HG03196 (cell line): ENCODE results near the gene RFX7.
"Not testable (repeated sequence)": the region's sequence is repeated elsewhere in the genome, so short reads cannot be mapped to it uniquely, and the experiment has no call there.

Source experiments
- ATAC-seq: cut with Tn5 transposase; IDR thresholded peaks from one replicate; pipeline ENCODE4 v1.9.1; 2021; ENCODE audit not compliant: unreplicated experiment

RFX7 gene

GRCh38 chr15:56205061-56205876 is 38.4 kb downstream of the RFX7 start:
- no peak for ATAC-seq

DNA sequence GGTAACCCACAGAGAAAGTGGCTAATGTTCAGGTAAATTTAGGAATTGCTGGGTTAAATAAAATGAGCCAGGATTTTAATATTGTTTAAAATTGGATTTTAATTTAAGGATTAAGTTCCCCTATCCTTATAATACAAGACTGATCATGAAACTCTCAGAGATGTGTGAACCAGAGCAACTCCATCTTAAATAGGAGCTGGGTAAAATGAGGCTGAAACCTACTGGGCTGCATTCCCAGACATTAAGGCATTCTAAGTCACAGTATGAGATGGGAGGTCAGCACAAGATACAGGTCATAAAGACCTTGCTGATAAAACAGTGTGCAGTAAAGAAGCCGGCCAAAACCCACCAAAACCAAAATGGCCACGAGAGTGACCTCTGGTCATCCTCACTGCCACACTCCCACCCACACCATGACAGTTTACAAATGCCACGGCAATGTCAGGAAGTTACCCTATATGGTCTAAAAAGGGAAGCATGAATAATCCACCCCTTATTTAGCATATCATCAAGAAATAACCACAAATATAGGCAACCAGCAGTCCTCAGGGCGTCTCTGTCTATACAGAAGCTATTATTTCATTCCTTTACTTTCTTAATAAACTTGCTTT is 40.3 kb downstream of the RFX7 start:
- ATAC-seq = not testable (repeated sequence)

DNA sequence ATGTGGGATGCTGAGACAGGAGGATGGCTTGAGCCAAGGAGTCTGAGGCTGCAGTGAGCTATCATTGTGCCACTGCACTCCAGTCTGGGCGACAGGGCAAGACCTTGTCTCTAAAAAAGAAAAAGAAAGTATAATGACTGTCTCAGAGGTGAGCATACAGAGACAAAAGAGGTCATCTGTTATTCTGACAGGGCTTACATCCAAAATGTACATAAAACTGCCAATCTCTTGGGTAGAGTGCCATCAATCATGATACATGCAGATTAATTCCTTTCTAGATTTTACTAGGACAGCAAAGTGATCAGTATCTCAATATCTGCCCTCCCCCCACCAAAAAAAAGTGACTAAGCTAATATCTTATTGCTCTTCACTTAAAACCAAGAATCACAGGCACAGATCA is 41.0 kb downstream of the RFX7 start:
- ATAC-seq = no peak

GRCh38 chr15:56199038-56199437 is 44.6 kb downstream of the RFX7 start:
- ATAC-seq = no peak

GRCh38 chr15:56194035-56194434 is 49.6 kb downstream of the RFX7 start:
- no peak for ATAC-seq

- ATAC-seq = no peak
Observed at GRCh38 chr15:56192659-56193442, 50.8 kb downstream of the RFX7 start.

DNA sequence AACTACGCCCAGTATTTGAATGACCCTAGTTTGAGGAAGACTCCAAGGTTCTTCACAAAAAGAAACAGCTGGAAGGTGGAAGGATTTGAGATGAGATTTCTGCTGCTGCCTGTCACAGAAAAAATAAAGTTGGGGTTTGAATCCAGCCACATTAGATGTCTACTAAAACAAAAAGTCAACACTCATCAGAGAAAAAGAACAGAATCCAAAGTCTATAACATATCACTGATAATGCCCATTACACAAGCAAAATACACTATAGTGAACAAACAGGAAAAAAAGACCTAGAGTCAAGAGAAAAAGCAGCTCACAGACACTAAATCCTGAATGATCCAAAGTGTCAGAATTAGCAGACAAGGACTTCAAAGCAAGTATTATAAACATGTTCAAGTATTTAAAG is 56.0 kb downstream of the RFX7 start:
- no peak for ATAC-seq

DNA sequence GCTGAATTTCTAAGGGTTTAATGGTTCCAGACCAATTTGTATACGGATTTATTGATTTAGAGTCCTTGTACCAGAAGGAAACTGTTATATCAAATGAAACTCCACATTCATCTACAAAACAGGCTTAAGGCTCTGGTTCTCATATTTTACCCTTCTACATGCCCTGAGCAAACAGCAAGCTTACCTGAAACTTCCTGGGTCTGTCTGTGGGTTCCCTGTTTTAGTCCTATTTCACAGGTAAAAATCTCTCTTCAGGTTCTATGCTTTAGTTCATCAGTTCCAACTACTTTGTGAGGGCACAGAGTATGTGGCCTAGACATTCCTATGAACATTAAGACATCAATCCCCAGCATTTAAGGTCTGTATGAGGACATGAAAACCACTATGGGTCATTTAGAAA is 57.7 kb downstream of the RFX7 start:
- ATAC-seq = no peak

DNA sequence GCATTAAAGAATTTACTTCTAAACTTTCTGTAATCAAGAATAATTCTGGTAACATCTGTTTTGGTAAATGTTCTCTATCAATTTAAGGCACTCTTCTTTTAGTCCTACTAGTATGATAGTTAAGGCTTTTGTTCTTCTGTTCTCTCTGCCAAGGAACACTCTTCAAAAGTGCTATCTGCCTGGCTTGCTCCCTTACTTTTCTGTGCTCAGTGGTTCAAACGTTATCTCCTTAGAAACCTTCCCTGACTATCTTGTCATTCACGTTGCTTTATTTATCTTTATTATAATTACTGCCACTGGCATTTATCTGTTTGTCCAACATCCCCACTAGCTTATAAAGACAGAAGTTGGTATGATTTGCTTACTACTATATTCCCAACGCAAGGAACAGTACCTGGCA is 59.2 kb downstream of the RFX7 start:
- ATAC-seq = no peak

GRCh38 chr15:56180851-56181250 is 62.8 kb downstream of the RFX7 start:
- no peak for ATAC-seq

GRCh38 chr15:56176996-56177395 is 66.7 kb downstream of the RFX7 start:
- no peak for ATAC-seq

DNA sequence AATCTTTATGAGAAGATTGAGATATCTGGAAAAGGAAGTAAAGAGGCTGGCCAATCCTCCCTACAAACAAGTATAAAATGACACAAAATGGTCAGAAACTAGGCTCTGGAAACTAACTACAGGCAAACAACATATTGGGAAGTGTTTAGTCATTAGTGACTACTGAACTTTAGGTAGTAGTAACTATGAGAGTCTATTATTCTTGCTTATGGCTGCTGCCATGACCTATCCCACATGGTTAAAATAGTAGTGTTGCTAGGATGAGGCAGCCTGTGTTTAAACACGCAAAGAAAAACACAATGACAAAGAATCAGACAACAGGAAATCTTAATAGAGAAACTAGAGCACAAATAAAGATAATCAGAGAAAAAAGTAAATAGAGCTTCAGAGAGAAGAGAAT is 67.9 kb downstream of the RFX7 start:
- no peak for ATAC-seq

DNA sequence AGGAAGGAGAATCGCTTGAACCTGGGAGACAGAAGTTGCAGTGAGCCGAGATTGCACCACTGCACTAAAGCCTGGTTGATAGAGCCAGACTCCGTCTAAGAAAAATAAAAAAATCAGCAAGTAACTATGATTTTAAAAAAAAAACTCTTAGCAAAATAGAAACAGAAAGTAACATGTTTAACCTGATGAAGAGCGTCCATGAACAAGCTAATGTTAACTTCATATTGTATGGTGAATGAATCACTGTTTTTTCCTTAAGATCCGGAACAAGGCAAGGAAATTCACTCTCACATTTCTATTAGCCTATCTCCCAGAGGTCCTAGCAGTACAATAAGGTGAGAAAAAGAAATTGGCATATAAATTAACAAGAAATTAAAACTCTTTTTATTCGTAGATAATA is 69.0 kb downstream of the RFX7 start:
- no peak for ATAC-seq

DNA sequence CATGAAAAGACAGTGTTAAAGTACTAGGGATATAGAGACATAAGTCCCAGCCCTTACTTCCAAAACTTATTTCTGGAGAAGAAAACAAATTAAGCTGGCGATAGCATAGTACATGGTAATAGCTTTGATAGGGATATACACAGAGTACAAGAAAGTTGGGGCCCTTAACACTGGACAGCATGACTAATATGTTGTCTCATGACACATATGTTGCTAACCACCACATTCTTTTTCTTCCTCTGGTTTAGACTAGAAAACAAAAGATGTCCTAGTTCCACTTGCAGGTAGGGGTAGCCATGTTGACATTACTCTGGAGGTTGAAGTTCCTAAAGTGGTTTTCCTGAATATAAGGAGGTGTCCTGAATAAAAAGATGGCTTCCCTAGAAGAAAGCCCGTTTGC is 75.3 kb downstream of the RFX7 start:
- no peak for ATAC-seq

- no peak for ATAC-seq
Observed at GRCh38 chr15:56165234-56165633, 78.4 kb downstream of the RFX7 start.

DNA sequence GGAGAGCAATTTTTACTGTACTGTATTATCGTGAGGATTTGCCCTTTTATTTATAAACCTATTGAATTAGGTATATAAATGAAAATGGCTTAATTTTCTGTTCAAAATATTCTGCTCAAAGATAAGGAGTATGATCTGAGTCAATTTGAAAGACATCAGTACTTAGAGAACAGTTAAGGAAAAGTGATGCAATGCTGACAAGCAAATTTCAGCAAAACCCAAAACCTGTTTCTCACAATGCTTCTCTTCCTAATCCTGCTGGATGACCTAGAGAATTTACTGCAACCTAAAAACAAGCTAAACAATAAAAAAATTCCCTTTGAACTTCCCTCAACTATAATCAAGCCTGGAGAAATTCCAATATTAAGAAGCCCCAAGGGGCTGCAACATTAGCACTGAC is 82.7 kb downstream of the RFX7 start:
- no peak for ATAC-seq

- ATAC-seq = no peak
Observed at GRCh38 chr15:56156877-56157276, 86.8 kb downstream of the RFX7 start.

DNA sequence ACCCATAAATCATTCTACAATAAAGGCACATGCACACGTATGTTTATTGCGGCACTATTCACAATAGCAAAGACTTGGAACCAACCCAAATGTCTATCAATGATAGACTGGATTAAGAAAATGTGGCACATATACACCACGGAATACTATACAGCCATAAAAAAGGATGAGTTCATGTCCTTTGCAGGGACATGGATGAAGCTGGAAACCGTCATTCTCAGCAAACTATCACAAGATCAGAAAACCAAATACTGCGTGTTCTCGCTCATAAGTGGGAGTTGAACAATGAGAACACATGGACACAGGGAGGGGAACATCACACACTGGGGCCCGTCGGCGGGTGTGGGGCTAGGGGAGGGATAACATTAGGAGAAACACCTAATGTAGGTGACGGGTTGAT is 88.4 kb downstream of the RFX7 start:
- ATAC-seq = not testable (repeated sequence)

GRCh38 chr15:56154768-56155167 is 88.9 kb downstream of the RFX7 start:
- ATAC-seq = not testable (repeated sequence)

DNA sequence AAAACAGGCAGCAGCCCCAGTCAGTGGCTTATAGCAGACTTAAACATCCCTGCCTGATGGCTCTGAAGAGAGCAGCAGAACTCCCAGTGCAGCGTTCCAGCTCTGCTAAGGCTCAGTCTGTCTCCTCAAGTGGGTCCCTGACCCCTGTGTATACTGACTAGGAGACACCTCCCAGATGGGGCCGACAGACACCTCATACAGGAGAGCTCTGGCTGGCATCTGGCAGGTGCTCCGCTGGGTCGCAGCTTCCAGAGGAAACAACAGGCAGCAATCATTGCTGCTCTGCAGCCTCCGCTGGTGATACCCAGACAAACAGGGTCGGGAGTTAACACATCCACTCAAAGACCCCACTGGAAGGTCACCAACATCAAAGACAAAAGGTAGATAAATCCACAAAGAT is 93.5 kb downstream of the RFX7 start:
- no peak for ATAC-seq

GRCh38 chr15:56148064-56148463 is 95.6 kb downstream of the RFX7 start:
- ATAC-seq = no peak

GRCh38 chr15:56146756-56147155 is 96.9 kb downstream of the RFX7 start:
- ATAC-seq = no peak
